KMS-11 (cell line): ENCODE data around the gene MRPS18A.

Experiments used
- H2AFZ ChIP-seq: fragments of 200-600 bp; sonication (generic); 2 replicates; pipeline ENCODE4 v1.6.1; 2016; ENCODE audit warnings: antibody characterized with exemption, mixed run types, low read depth
- H3K27ac ChIP-seq: fragments of 200-600 bp; sonication (generic); 2 replicates; pipeline ENCODE4 v1.6.1; 2016; ENCODE audit warnings: mild to moderate bottlenecking, mixed run types
- H3K27me3 ChIP-seq: fragments of 200-600 bp; sonication (generic); 2 replicates; pipeline ENCODE4 v1.6.1; 2017; ENCODE audit warnings: mild to moderate bottlenecking, low read depth, mixed run types, moderate library complexity; ENCODE audit not compliant: insufficient read depth
- H3K36me3 ChIP-seq: fragments of 200-600 bp; sonication (generic); 2 replicates; pipeline ENCODE4 v1.6.1; 2017; ENCODE audit warnings: mild to moderate bottlenecking, mixed run types; ENCODE audit not compliant: insufficient read depth
- H3K4me1 ChIP-seq: fragments of 200-600 bp; sonication (generic); 2 replicates; pipeline ENCODE4 v1.6.1; 2016; ENCODE audit warnings: mild to moderate bottlenecking, low read depth, mixed run types; ENCODE audit not compliant: poor library complexity, severe bottlenecking
- H3K4me2 ChIP-seq: fragments of 200-600 bp; sonication (generic); 2 replicates; pipeline ENCODE4 v1.7.0; 2016; ENCODE audit warnings: mild to moderate bottlenecking, mixed run types
- H3K4me3 ChIP-seq: fragments of 200-600 bp; sonication (generic); IDR thresholded peaks from 2 replicates; pipeline ENCODE4 v1.6.1; 2017; ENCODE audit warnings: low read depth, low read length, mixed read lengths; ENCODE audit not compliant: insufficient read depth
- H3K79me2 ChIP-seq: fragments of 200-600 bp; sonication (generic); 2 replicates; pipeline ENCODE4 v1.6.1; 2016; ENCODE audit warnings: low read depth, mixed run types; ENCODE audit not compliant: insufficient read depth
- H3K9ac ChIP-seq: fragments of 200-600 bp; sonication (generic); 2 replicates; pipeline ENCODE4 v1.6.1; 2016; ENCODE audit warnings: mild to moderate bottlenecking, mixed run types
- H4K20me1 ChIP-seq: fragments of 200-600 bp; sonication (generic); 2 replicates; pipeline ENCODE4 v1.6.1; 2016; ENCODE audit warnings: mild to moderate bottlenecking, mixed run types; ENCODE audit not compliant: insufficient read depth
- TF ChIP-seq, protein P1 (sequence below): fragments of 200-600 bp; sonication (generic); conservative IDR thresholded peaks from 2 replicates; pipeline ENCODE4 v1.6.1; 2017; ENCODE audit warnings: low read depth, mild to moderate bottlenecking, antibody characterized with exemption, low read length, moderate library complexity, mixed read lengths

Gene MRPS18A

GRCh38 chr6:43728586-43728985 lies 41.0 kb upstream of the MRPS18A start:
- TF ChIP-seq, protein P1, sequence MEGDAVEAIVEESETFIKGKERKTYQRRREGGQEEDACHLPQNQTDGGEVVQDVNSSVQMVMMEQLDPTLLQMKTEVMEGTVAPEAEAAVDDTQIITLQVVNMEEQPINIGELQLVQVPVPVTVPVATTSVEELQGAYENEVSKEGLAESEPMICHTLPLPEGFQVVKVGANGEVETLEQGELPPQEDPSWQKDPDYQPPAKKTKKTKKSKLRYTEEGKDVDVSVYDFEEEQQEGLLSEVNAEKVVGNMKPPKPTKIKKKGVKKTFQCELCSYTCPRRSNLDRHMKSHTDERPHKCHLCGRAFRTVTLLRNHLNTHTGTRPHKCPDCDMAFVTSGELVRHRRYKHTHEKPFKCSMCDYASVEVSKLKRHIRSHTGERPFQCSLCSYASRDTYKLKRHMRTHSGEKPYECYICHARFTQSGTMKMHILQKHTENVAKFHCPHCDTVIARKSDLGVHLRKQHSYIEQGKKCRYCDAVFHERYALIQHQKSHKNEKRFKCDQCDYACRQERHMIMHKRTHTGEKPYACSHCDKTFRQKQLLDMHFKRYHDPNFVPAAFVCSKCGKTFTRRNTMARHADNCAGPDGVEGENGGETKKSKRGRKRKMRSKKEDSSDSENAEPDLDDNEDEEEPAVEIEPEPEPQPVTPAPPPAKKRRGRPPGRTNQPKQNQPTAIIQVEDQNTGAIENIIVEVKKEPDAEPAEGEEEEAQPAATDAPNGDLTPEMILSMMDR = no peak
- Histone ChIP-seq H2AFZ (no peak overlapping the region), H3K9ac (no peak overlapping the region), H3K27ac (no peak overlapping the region), H3K4me1 (peaks cover 29% of the 10 kb centered on the region), H4K20me1 (no peaks in the 10 kb centered on the region), H3K36me3 (no peaks in the 10 kb centered on the region), H3K4me2 (no peak overlapping the region), H3K4me3 (no peak overlapping the region), H3K27me3 (no peaks in the 10 kb centered on the region), H3K79me2 (no peaks in the 10 kb centered on the region)

DNA sequence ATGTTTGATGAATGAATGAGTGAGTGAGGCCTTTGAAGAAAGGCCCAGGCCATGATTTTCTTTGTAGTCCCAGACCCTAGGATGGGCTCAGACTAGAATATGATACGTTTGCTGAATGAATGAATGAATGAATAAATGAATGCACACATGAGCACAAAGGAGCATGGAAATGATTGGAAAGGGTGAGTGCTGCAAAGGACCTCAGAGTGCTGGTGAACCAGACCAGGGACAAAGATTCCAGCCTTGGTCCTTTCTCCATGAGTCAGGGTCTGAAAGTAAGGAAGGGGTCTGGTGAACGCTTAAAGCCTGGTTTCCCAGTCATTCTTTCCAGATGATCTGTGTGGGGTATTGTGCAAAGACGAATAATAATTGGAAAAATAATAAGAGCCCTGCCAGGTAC lies 40.0 kb upstream of the MRPS18A start:
- no peak overlapping the region for H3K4me3 ChIP-seq
- no peak overlapping the region for H3K27ac ChIP-seq
- no peaks in the 10 kb centered on the region for H4K20me1 ChIP-seq
- H3K36me3 ChIP-seq = no peaks in the 10 kb centered on the region
- H3K4me1 ChIP-seq = peaks cover 34% of the 10 kb centered on the region
- H3K27me3 ChIP-seq = no peaks in the 10 kb centered on the region
- H3K4me2 ChIP-seq = no peak overlapping the region
- H3K79me2 ChIP-seq = no peaks in the 10 kb centered on the region
- H2AFZ ChIP-seq = no peak overlapping the region
- H3K9ac ChIP-seq = no peak overlapping the region
- TF ChIP-seq, protein P1 = no peak

GRCh38 chr6:43725643-43726580 lies 38.3 kb upstream of the MRPS18A start:
- Histone ChIP-seq H3K4me3 (no peak overlapping the region), H3K27ac (peak overlapping the region; percentile 16), H3K4me2 (peak overlapping the region; percentile 52), H2AFZ (peak overlapping the region; percentile 30; the same call in 1 of the 2 replicates), H3K27me3 (no peaks in the 10 kb centered on the region), H3K4me1 (peaks cover 34% of the 10 kb centered on the region), H3K9ac (peak overlapping the region; percentile 23; the same call in 1 of the 2 replicates), H3K36me3 (no peaks in the 10 kb centered on the region), H4K20me1 (no peaks in the 10 kb centered on the region), H3K79me2 (no peaks in the 10 kb centered on the region)
- TF ChIP-seq, protein P1 = no peak

GRCh38 chr6:43724914-43725642 lies 37.5 kb upstream of the MRPS18A start:
- H3K4me1 ChIP-seq = peaks cover 34% of the 10 kb centered on the region
- peak overlapping the region; percentile 23; the same call in 1 of the 2 replicates for H3K9ac ChIP-seq
- H3K4me2 ChIP-seq = peak overlapping the region; percentile 52
- no peak overlapping the region for H3K4me3 ChIP-seq
- peak overlapping the region; percentile 16; the same call in 1 of the 2 replicates for H3K27ac ChIP-seq
- peak overlapping the region; percentile 30; the same call in 1 of the 2 replicates for H2AFZ ChIP-seq
- TF ChIP-seq, protein P1 = no peak
- H3K79me2 ChIP-seq = no peaks in the 10 kb centered on the region
- H4K20me1 ChIP-seq = no peaks in the 10 kb centered on the region
- H3K36me3 ChIP-seq = no peaks in the 10 kb centered on the region
- H3K27me3 ChIP-seq = no peaks in the 10 kb centered on the region
